GM23248 (cell line): ENCODE measurements around the gene MLST8.

Experiments used
- EZH2 ChIP-seq: fragments of 200-600 bp; sonication (generic); IDR thresholded peaks from 2 replicates; pipeline ENCODE4 v1.6.1; 2018; ENCODE audit warnings: antibody characterized with exemption, mild to moderate bottlenecking; ENCODE audit not compliant: insufficient read depth, poor library complexity, severe bottlenecking
- EZH2phosphoT487 ChIP-seq: fragments of 200-600 bp; sonication (generic); IDR thresholded peaks from 2 replicates; pipeline ENCODE4 v1.6.1; 2018; ENCODE audit warnings: antibody characterized with exemption, moderate library complexity, mild to moderate bottlenecking, low read depth; ENCODE audit not compliant: insufficient read depth

GRCh38 chr16:2173916-2174315, 31.3 kb upstream of the MLST8 start:
- no peak for TF ChIP-seq EZH2
- no peak for TF ChIP-seq EZH2phosphoT487
